ENCODE data around the gene FGR.

The FGR gene

DNA sequence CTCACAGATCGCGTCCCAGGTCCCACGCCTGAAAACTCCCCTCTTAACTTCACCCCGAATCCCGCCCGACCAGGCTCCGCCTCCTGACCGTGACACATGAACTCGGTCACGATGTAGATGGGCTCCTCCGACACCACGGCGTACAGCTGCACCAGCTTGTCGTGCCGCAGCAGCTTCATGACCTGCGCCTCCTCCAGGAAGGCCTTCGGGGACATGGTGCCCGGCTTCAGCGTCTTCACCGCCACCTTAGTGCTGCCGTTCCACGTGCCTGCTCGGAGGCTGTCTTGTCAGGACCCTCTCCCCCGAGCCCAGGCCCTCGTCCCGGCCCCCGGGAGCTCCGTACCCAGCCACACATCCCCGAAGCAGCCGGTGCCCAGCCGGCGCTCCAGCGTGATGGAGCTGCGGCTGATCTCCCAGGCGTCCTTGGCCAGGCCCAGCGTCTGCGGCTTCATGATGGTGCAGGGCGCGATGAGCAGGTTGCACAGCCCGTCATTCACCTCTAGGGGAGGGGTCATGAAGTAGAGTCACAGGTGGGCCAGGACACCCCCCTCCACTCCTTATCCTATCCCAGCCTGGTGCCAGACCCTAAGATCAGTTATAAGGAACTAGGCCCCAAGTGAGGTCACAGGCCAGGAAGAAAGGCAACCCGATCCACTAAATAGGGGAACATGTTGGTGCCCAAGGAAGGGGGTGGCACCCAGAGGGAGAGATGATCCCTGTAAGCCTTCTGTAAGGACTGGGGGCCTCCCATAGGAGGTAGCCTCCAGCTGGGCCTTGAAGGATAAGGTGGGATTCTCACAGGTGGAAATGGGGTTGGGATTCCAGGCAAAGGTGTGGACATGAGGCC, 19.4 kb downstream of the FGR start:
- ChIA-PET POLR2A (no interaction called here), CTCF (interaction anchor here (0.9 to 22.9 kb wide), 8 partner anchors 8 to 315 kb away, joined by 3 to 687 read pairs (median 6); partner anchors contain the start of genes AHDC1 and IFI6)
- TF ChIP-seq, protein P1, sequence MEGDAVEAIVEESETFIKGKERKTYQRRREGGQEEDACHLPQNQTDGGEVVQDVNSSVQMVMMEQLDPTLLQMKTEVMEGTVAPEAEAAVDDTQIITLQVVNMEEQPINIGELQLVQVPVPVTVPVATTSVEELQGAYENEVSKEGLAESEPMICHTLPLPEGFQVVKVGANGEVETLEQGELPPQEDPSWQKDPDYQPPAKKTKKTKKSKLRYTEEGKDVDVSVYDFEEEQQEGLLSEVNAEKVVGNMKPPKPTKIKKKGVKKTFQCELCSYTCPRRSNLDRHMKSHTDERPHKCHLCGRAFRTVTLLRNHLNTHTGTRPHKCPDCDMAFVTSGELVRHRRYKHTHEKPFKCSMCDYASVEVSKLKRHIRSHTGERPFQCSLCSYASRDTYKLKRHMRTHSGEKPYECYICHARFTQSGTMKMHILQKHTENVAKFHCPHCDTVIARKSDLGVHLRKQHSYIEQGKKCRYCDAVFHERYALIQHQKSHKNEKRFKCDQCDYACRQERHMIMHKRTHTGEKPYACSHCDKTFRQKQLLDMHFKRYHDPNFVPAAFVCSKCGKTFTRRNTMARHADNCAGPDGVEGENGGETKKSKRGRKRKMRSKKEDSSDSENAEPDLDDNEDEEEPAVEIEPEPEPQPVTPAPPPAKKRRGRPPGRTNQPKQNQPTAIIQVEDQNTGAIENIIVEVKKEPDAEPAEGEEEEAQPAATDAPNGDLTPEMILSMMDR (IDR thresholded peaks at IDR 0.05; ENCODE audit: insufficient read depth, low read length, missing control alignments) = no peak
- DNase-seq (ENCODE audit: low read depth, low spot score) = no peak
- H3K4me3 ChIP-seq (ENCODE audit: low read depth, low read length) = no peak overlapping the region

DNA sequence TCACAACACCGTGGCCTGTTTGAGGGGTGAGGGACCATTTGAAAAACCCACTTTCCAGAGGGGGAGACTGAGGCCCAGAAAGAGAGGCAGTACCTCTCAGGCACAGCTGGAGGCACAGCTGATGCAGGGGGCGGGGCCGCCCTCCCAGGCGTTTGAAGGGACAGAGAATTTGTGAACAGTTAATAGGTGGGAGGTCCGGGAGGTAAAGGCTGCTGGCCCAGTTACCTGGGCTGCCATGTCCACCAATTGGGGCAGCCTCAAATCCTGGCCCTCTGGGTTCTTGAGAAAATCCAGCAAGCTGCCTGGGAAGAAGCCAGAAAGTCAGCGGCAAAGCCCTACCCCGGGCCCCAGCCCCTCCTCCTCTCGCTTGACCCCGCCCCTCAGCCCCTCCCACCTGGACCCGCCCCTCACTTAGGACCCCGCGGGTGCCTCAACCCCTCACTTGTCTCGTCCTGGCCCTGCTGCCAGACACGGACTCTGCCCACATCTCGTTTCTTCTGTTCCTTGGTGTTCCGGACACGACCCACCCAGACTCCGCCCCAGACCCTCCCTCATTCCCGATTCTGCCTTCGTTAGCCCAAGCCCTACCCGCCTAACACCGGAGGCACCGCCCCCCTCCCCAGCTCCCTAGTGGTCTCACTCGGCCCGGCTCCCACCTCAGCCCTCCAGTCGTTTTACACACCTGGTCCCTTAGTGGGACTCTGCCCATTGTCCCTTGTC, 20.2 kb downstream of the FGR start:
- CTCF ChIA-PET = interaction anchor here (0.9 to 22.9 kb wide), 7 partner anchors 8 to 221 kb away, joined by 3 to 687 read pairs (median 6); partner anchors contain the start of genes AHDC1 and IFI6
- POLR2A ChIA-PET = no interaction called here
- no peak for DNase-seq (ENCODE audit: low read depth, low spot score)
- TF ChIP-seq, protein P1 (IDR thresholded peaks at IDR 0.05; ENCODE audit: insufficient read depth, low read length, missing control alignments) = no peak
- no peak overlapping the region for H3K4me3 ChIP-seq (ENCODE audit: low read depth, low read length)

DNA sequence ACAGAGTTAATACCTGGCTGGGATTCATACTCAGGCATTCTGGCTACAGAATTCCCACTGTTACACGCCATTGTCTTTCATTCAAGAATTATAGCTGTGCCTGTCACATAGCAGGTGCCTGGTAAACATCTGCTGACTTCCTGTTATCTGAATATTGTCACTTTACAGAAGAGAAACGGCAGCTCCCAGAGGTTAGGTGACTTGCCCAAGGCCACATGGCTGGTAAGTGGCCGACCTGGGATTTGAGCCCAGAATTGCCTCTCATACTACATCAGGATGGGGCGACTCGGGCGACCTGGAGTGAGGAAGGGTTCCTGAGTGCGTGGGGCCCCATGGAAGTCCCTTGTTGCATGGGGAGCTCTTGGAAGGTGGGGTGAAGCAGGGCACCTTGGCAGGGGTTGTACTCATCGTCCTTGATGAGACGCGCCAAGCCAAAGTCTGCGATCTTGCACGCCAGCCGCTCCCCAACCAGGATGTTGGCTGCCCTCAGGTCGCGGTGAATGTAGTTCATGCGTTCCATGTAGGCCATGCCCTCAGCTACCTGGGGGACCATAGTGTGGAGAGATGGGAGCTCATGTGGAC, 20.9 kb downstream of the FGR start:
- no peak overlapping the region for H3K4me3 ChIP-seq (ENCODE audit: low read depth, low read length)
- TF ChIP-seq, protein P1 (IDR thresholded peaks at IDR 0.05; ENCODE audit: insufficient read depth, low read length, missing control alignments) = no peak
- CTCF ChIA-PET = interaction anchor here (0.6 to 22.9 kb wide), 6 partner anchors 7 to 248 kb away, joined by 3 to 687 read pairs (median 5); partner anchors contain the start of genes AHDC1, IFI6 and MAP3K6
- no peak for DNase-seq (ENCODE audit: low read depth, low spot score)
- POLR2A ChIA-PET = no interaction called here

DNA sequence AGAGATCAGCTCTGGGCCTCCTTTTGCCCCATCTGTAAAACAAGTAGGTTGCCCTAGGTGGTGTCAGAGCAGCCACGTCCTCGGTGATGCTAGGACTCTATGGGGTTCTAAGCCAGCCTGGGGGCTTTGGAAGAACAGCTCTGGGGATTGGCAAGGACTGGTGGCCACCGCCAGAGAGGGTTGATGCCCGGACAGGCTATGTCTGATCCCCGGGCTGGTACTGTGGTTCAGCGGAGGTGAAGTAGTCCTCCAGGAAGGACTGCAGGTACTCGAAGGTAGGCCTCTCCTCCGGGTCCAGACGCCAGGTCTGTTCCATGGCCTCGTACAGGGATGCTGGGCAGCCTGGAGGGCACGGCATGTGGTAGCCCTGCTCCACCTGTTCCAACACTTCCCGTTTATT, 22.3 kb downstream of the FGR start:
- TF ChIP-seq, protein P1 (IDR thresholded peaks at IDR 0.05; ENCODE audit: insufficient read depth, low read length, missing control alignments) = no peak
- ChIA-PET POLR2A (no interaction called here), CTCF (interaction anchor here (1.2 to 22.9 kb wide), 5 partner anchors 54 to 315 kb away, joined by 4 to 687 read pairs (median 246); partner anchors contain the start of gene IFI6)
- DNase-seq (ENCODE audit: low read depth, low spot score) = no peak
- H3K4me3 ChIP-seq (ENCODE audit: low read depth, low read length) = no peak overlapping the region

DNA sequence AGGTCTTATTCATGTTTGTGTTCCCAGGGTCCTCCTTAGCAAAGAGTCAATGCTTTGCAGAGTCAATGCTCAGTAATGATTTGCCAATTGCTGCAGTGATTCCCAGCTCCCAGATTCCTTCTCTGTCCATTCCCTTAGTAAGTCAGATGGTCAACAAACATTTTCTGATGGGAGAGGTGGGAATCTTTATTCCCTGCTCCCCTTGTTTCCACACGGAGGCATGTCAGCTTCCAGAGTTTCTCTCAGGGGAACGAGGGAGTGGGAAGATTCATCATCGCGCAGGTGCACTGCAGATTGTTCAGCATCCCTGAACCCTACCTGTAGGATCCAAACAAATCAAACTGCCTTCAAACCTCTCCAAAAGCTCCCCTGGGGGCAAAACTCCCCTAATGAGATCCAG, 23.5 kb downstream of the FGR start:
- no peak overlapping the region for H3K4me3 ChIP-seq (ENCODE audit: low read depth, low read length)
- ChIA-PET POLR2A (no interaction called here), CTCF (interaction anchor here (0.7 to 22.9 kb wide), 9 partner anchors 9 to 313 kb away, joined by 3 to 687 read pairs (median 8); partner anchors contain the start of gene IFI6)
- DNase-seq (ENCODE audit: low read depth, low spot score) = no peak
- TF ChIP-seq, protein P1 (IDR thresholded peaks at IDR 0.05; ENCODE audit: insufficient read depth, low read length, missing control alignments) = no peak

Data from AG04449 (cell line).